Upper lobe of left lung (tissue), 6 donors: ENCODE measurements around the gene VTA1. TPM values are rescaled to one million over a fixed set of nuclear protein-coding genes. Genes with fewer than 3 reads are reported as not detected.
A peak's percentile ranks its signal among the peaks of the same experiment; 100 is the strongest.

Experiments
- ATAC-seq, 2 donors: fragments of 200-7000 bp; cut with Tn5 transposase; one replicate each; pipeline ENCODE4 v1.9.1; 2022; ENCODE audit warnings: mild to moderate bottlenecking in 2 of 2, moderate library complexity in 2 of 2; ENCODE audit not compliant: low FRiP score in 2 of 2
- DNase-seq, 2 donors: peaks; one replicate each; pipeline ENCODE4 v3.0.0-alpha.2; 2019 to 2020
- H3K27ac ChIP-seq, 4 donors: fragments of 200-600 bp; sonication (generic); one replicate each; pipeline ENCODE4 v1.5.1; 2016 to 2019
- H3K27me3 ChIP-seq, 4 donors: fragments of 200-600 bp; sonication (generic); one replicate each; pipeline ENCODE4 v1.5.1; 2017 to 2019
- H3K36me3 ChIP-seq, 4 donors: fragments of 200-600 bp; sonication (generic); one replicate each; pipeline ENCODE4 v1.5.1; 2016 to 2019
- H3K4me1 ChIP-seq, 4 donors: fragments of 200-600 bp; sonication (generic); one replicate each; pipeline ENCODE4 v1.5.1; 2018 to 2019
- H3K4me3 ChIP-seq, 4 donors: fragments of 200-600 bp; sonication (generic); one replicate each; pipeline ENCODE4 v1.5.1; 2017 to 2019; ENCODE audit warnings: mild to moderate bottlenecking in 2 of 4, moderate library complexity in 1 of 4
- H3K9me3 ChIP-seq, 4 donors: fragments of 200-600 bp; sonication (generic); one replicate each; pipeline ENCODE4 v1.5.1; 2018 to 2019
- EP300 ChIP-seq, 4 donors: sonication (generic); formaldehyde crosslinking; IDR thresholded peaks; one replicate each; pipeline ENCODE4 v1.5.1; 2017; ENCODE audit warnings: antibody characterized with exemption in 4 of 4, control low read depth in 2 of 4
- POLR2A ChIP-seq, 4 donors: fragments of 450-650 bp; IDR thresholded peaks; one replicate each; pipeline ENCODE4 v1.5.1; 2016 to 2017; ENCODE audit warnings: antibody characterized with exemption in 4 of 4, mild to moderate bottlenecking in 2 of 4
- POLR2AphosphoS5 ChIP-seq, 2 donors: sonication (generic); formaldehyde crosslinking; IDR thresholded peaks; one replicate each; pipeline ENCODE4 v1.5.1; 2017; ENCODE audit warnings: antibody characterized with exemption in 2 of 2
- WGBS, 2 donors: methylation state at CpG; one replicate each; pipeline ENCODE4 v1.1.5; 2017 to 2018; 5-methylcytosine and 5-hydroxymethylcytosine counted together
- total RNA-seq, 6 donors: library from RNA; depleted of rRNA in 4 of 6; stranded (reverse); fragments of >200 nt in 4 of 6; gene quantifications; one replicate each; pipeline versions ENCODE4 v1.1.0 to v1.2.1, GENCODE V29; 2016 to 2021
- TF ChIP-seq, protein P1 (sequence below), 6 experiments: fragments of 450-650 bp in 4 of 6; fragments of 200-600 bp in 2 of 6; sonication (generic) in 2 of 6; IDR thresholded peaks; one replicate each; pipeline ENCODE4 v1.5.1; 2016 to 2019; ENCODE audit warnings: antibody characterized with exemption in 6 of 6
- donor health status: DM: no; HTN: no; CAD: no; lungs with moderate emphysema.
- donor health status: DM: no; HTN: yes; CAD: no; lungs with severe emphysema.

VTA1 gene
- total RNA-seq, 6 donors from 2014 or later: 15.8 to 36.0 (median 25.7) TPM

DNA sequence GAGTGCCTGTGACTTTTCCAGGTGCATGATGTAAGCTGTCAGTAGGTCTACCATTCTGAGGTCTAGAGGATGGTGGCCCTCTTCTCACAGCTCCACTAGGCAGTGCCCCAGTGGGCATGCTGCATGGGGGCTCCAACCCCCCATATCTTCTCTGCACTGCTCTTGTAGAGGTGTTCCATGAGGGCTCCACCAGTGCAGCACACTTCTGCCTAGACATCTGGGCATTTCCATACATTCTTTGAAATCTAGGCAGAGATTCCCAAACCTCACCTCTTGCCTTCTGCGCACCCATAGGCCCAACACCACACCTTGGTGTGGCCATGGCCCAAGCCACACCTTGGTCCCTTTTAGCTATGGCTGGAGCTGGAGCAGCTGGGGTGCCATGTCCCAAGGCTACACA is 66.3 kb downstream of the VTA1 start:
- Histone ChIP-seq H3K36me3 (peaks cover 0 to 34% (median 11%) of the 10 kb centered on the region in 4 donors), H3K27me3 (no peaks in the 10 kb centered on the region)
- WGBS, 2 donors: 100% methylated on average over 1 of the region's 1 CpG

DNA sequence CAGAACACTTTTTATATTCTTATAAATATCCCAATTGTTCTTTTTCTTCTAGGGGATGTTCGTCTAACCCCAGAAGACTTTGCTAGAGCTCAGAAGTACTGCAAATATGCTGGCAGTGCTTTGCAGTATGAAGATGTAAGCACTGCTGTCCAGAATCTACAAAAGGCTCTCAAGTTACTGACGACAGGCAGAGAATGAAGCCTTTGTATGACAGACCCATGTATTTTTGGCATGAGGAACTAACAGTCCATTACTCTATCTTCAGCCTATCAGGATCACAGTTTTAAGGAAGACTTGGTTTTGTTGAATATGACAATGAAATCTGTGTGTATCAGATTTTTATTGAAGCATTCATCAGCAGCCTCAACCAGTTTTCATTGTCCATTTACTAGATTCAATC is 71.4 kb downstream of the VTA1 start:
- ATAC-seq: no peak
- TF ChIP-seq, protein P1, sequence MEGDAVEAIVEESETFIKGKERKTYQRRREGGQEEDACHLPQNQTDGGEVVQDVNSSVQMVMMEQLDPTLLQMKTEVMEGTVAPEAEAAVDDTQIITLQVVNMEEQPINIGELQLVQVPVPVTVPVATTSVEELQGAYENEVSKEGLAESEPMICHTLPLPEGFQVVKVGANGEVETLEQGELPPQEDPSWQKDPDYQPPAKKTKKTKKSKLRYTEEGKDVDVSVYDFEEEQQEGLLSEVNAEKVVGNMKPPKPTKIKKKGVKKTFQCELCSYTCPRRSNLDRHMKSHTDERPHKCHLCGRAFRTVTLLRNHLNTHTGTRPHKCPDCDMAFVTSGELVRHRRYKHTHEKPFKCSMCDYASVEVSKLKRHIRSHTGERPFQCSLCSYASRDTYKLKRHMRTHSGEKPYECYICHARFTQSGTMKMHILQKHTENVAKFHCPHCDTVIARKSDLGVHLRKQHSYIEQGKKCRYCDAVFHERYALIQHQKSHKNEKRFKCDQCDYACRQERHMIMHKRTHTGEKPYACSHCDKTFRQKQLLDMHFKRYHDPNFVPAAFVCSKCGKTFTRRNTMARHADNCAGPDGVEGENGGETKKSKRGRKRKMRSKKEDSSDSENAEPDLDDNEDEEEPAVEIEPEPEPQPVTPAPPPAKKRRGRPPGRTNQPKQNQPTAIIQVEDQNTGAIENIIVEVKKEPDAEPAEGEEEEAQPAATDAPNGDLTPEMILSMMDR (IDR thresholded peaks at IDR 0.05): no peak
- TF ChIP-seq EP300 (IDR thresholded peaks at IDR 0.05) (no peak), POLR2AphosphoS5 (IDR thresholded peaks at IDR 0.05) (no peak), POLR2A (IDR thresholded peaks at IDR 0.05) (no peak)
- Histone ChIP-seq H3K27ac (no peak overlapping the region), H3K27me3 (no peaks in the 10 kb centered on the region), H3K36me3 (peaks cover 4 to 30% (median 8%) of the 10 kb centered on the region in 4 donors), H3K9me3 (peaks cover 0 to 1% (median 0%) of the 10 kb centered on the region in 4 donors), H3K4me3 (no peak overlapping the region), H3K4me1 (no peaks in the 10 kb centered on the region)
- WGBS, 2 donors: 81 to 82% methylated on average over 2 of the region's 2 CpGs
- no peak for DNase-seq

More for the DNA sequence above, 66.3 kb downstream of the VTA1 start:
- TF ChIP-seq, protein P1 (IDR thresholded peaks at IDR 0.05): no peak
- TF ChIP-seq EP300 (IDR thresholded peaks at IDR 0.05): no peak
- no peak overlapping the region for H3K4me3 ChIP-seq
- H3K27ac ChIP-seq: no peak overlapping the region
- no peaks in the 10 kb centered on the region for H3K4me1 ChIP-seq
- H3K9me3 ChIP-seq: peaks cover 0 to 6% (median 0%) of the 10 kb centered on the region in 4 donors
- DNase-seq (no peak), ATAC-seq (peak in 1 of 2 donors; percentile 19)

DNA sequence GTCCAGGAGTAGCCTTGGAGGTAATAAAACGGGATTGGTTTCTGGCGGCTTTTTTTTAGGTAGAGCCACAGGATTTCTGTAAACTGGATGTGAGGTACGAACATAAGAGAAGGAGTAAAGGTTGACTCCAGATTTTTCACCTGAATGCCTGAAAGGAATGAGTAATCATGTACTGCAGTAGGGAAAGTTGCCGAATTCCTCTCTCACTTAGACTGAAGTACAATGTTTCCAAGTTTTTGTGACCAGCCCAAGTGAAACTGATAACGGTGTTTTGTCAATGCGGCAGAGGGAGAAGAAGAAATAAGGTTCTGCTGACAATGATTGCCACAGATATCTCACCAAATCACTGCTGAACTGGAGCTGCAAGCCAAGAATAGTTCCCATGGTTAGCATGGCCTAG is 75.0 kb downstream of the VTA1 start:
- ATAC-seq: no peak
- Histone ChIP-seq H3K36me3 (peaks cover 0 to 21% (median 4%) of the 10 kb centered on the region in 4 donors), H3K4me3 (no peak overlapping the region)

DNA sequence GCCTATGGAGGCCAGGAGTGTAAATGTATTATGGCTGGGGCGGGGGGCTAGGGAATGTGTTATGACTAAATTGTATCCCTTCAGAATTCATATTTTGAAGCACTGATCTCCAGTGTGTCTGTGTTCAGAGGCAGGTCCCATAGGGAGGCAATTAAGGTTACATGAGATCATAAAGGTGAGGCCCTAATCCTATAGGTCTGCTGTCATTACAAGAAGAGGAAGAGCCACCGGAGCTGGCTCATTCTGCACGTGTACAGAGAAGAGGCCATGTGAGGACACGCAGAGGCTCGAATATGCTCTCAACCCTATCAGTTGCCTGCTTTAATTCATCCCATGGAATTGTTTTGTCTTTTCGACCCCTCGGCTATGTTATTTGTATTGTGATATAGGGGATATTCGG is 76.9 kb downstream of the VTA1 start:
- Histone ChIP-seq H3K9me3 (peaks cover 0 to 4% (median 0%) of the 10 kb centered on the region in 4 donors), H3K36me3 (peaks cover 0 to 14% (median 2%) of the 10 kb centered on the region in 4 donors), H3K27ac (no peak overlapping the region), H3K4me1 (no peaks in the 10 kb centered on the region), H3K27me3 (no peaks in the 10 kb centered on the region), H3K4me3 (no peak overlapping the region)
- TF ChIP-seq POLR2AphosphoS5 (IDR thresholded peaks at IDR 0.05) (no peak), POLR2A (IDR thresholded peaks at IDR 0.05) (no peak), EP300 (IDR thresholded peaks at IDR 0.05) (no peak)
- TF ChIP-seq, protein P1 (IDR thresholded peaks at IDR 0.05): no peak
- no peak for ATAC-seq
- WGBS, 2 donors: 84 to 88% methylated on average over 8 of the region's 8 CpGs
- no peak for DNase-seq

More for the DNA sequence above, 75.0 kb downstream of the VTA1 start:
- Histone ChIP-seq H3K4me1 (no peaks in the 10 kb centered on the region), H3K27me3 (no peaks in the 10 kb centered on the region), H3K9me3 (no peaks in the 10 kb centered on the region), H3K27ac (no peak overlapping the region)
- no peak for DNase-seq
- TF ChIP-seq, protein P1 (IDR thresholded peaks at IDR 0.05): no peak
- TF ChIP-seq POLR2A (IDR thresholded peaks at IDR 0.05) (no peak), EP300 (IDR thresholded peaks at IDR 0.05) (no peak), POLR2AphosphoS5 (IDR thresholded peaks at IDR 0.05) (no peak)
- 85 to 92% methylated on average over 6 of the region's 6 CpGs for WGBS, 2 donors

DNA sequence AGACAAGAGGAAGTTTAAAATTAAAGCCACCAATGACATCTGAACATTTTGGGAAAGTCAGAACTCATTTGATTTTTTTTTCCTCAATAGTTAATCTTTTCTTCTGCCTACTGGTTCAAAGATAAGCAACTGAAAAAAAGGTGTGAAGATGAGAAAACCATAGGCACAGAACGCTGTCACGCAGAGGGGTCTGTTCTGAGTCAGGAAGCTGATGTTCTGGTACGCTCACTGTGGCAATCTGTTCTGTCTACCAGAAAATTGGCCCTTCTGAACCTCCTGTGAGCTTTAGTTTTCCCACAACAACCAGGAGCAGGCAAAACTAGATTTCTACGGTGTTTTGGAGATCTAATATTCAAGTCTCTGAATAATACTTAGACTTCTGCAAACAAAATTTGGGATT is 78.1 kb downstream of the VTA1 start:
- 72 to 83% methylated on average over 4 of the region's 4 CpGs for WGBS, 2 donors
- Histone ChIP-seq H3K4me1 (no peaks in the 10 kb centered on the region), H3K27me3 (no peaks in the 10 kb centered on the region), H3K9me3 (peaks cover 0 to 4% (median 0%) of the 10 kb centered on the region in 4 donors), H3K27ac (no peak overlapping the region), H3K4me3 (no peak overlapping the region), H3K36me3 (peaks cover 0 to 3% (median 0%) of the 10 kb centered on the region in 4 donors)
- ATAC-seq: no peak
- no peak for TF ChIP-seq EP300 (IDR thresholded peaks at IDR 0.05)
- no peak for TF ChIP-seq POLR2A (IDR thresholded peaks at IDR 0.05)
- TF ChIP-seq, protein P1 (IDR thresholded peaks at IDR 0.05): no peak
- no peak for TF ChIP-seq POLR2AphosphoS5 (IDR thresholded peaks at IDR 0.05)
- no peak for DNase-seq
